ENCODE data around the gene MDK.

The MDK gene

DNA sequence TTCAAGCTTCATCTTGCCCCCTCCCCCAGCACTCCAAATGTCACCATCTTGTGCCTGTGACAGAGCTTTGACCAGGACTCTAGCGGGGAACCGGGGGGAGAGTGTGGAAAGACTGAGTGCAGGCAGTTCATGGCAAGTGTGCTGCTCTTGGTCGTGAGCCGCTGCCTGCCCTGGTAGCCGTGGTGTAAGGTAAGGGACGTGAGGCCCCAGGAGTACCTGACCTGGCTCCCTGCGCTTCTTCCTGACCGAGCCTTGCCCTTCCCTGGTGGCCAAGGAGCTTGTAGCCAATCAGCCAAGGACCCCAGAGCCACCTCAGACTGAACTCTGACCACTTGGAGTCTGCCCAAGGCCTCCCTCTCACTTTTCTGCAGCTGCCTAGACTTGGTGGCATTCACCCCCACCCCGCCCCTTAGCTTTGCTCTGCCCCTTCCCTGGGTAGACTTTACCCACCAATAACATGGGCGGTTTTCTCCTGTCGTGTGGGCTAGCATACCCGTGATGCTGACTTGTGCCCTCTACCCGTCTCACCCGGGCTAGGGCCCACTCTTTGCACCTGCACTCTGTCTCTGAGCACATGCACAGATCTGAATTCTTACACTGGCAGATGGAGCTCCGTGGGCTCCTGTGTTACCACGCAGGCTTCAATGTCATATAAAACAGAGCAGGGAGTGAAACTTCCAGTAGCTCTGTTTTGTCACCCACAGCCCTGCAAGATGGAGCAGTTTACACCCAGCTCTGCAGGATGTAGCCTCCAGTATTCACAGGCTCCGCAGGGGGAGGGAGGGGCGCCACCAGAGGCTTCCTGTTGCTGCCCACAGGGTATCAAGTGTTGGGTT is 32.7 kb upstream of the MDK start:
- DNase-seq, result no peak

DNA sequence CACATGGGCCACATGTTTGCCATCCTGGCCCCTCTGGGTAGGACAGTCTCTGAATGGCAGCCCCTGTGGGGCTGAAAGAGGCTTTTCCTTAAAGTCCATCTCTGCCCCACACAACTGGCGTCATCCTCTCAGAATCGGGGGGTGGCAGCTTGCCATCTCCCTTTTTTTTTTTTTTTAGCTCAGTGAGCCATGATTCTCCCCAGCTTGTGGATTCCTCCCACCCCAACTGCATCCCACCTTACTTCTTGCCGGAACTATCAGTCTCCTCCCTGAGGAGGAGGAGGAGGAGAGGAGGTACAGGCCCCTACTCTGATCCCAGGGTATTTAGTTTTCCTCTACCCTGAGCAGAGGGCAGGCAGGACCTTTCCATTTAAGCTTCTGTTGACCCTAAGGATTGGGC is 30.8 kb upstream of the MDK start:
- no peak for DNase-seq

GRCh38 chr11:46351148-46351547 is 30.3 kb upstream of the MDK start:
- DNase-seq, result no peak

- DNase-seq, result no peak
Observed at GRCh38 chr11:46351606-46352005, 29.9 kb upstream of the MDK start.

DNA sequence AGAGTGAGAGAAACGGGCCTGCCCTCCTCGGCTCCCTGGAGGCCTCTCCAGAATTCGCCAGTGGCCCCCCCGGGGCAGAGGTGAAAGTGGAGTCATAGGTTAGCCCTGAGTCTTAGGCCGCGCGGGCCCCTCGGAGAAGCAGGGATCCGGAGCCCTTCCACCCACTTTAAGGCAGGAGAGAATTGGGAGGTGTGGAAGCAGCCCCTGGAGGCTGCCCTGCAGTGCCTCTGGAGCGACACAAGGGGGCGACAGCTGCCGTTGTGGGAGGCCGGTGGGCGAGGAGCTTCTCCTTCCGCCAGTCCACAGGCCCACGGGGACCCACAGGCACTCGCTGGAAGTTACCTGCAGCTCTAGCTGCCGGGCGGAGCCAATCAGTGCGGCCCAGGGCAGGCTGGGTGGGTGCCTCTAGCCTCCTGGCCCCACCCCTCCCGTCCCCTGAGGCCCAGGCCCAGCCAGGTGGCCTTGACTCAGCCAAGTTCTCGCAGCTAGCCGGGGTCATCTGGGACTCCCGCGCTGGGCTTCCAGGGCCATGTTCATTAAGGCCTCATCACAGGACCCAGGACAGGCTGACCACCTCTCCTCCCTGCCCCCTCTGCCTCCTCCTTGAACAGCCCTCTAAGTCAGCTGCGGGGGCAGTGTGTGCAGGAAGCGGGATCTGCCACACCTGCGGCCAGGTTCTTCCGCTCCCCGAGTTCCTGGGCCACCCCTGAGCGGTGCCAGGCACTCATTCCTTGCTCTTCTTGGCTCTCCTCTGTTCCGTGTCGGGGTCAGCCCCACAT is 29.2 kb upstream of the MDK start:
- DNase-seq, result no peak

DNA sequence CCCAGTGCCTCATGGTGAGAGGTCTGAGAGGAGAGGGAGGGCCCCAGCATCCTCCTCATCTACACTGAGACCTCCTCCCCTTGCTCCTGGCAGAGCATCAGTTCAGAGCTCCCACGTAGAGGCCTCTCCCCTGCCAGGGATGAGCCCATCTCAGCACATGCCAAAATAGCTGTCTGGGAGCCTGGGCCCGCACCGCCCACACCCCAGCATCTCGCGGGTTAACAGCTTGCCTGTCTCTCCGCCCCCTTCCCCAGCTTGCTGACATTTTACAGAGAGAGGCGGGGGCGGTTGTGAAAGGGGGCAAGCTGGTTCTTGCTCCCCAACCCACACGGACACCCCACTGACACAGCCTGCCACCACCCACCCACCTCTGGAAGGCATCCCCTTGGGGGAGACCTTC is 27.8 kb upstream of the MDK start:
- DNase-seq, result no peak

DNA sequence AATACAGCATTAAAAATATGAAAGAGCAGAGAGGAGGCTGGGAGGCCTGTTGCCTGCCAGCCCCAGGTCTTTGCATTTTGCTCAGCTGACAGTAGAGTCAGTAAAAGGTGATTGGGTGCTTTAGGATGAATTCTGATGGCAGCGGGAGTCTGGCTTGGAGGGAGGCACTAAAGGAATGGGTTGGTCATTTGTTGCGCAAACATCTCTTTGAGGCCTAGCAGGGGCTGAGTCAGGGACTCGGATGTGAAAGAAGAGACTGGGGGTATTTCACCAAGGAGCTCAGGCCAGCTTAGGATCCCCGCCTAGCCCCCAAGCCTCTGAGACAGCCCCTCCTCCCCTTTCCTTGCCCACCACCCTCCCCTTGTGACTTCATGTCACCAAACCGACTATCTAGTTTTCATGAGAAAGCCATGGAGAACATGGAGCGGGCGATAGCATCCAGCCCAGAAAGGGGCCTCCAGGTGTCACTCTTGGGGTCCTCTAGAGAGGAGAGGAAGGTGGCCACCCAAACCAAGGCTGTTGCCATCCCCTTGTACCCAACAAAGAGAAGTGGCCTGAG is 24.5 kb upstream of the MDK start:
- no peak for DNase-seq

DNA sequence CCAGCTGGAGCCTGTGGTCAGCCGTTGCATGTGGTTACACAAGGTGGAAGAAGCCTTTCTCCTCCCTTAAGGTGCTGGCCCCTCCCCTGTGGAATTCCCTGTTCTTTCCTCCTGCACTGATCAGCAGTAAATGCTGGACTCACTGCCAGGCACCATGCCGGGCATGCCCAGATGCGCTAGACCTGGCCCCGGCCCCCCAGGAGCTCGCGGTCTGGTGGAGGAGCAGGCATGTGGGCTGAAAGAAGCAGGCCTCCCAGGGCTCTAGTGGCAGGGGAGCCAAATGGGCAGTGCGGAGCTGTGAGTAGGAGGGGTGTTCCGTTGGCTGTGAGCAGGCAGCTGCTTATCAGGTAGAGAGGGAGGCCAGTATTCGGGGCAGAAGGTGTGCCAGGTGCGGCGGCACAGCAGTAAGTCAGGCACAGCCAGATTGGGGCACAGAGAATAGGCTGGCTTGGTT is 24.0 kb upstream of the MDK start:
- DNase-seq, result no peak

DNA sequence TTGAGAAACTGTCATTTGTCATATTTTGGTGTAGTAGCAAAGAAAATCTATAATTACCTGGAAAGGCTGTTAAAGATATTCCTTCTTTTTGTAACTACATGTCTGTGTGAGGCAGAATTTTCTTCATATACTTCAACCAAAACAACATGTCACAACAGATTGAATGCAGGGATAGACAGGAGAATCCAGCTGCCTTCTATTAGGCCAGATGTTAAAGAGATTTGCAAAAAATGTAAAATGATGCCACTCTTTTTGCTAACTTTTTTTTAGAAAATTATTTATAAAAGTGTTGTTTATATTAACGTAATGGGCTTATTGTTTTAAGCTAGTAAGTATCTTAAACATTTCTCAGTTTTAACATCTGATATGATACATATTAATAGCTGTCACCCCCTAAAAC is 21.5 kb upstream of the MDK start:
- no peak for DNase-seq

DNA sequence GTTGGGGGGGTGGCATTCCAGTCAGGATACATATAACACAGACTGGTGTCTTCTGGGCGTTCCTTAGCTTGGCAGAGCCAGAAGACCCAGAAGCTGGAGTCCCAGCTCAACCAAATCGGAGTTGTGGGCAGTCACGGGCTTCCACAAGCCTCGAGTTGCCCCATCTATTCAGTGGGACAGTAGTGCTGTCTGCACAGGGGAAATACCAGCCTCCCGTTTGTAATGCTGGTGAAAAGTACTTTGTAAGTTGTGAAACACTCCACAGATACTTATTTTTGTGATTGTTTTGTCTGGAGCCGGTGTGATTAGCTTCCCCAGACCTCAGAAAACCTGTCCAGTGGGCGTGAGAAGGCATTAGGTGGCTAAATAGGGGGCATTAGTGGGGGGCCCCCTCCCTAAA is 20.6 kb upstream of the MDK start:
- DNase-seq, result no peak

DNA sequence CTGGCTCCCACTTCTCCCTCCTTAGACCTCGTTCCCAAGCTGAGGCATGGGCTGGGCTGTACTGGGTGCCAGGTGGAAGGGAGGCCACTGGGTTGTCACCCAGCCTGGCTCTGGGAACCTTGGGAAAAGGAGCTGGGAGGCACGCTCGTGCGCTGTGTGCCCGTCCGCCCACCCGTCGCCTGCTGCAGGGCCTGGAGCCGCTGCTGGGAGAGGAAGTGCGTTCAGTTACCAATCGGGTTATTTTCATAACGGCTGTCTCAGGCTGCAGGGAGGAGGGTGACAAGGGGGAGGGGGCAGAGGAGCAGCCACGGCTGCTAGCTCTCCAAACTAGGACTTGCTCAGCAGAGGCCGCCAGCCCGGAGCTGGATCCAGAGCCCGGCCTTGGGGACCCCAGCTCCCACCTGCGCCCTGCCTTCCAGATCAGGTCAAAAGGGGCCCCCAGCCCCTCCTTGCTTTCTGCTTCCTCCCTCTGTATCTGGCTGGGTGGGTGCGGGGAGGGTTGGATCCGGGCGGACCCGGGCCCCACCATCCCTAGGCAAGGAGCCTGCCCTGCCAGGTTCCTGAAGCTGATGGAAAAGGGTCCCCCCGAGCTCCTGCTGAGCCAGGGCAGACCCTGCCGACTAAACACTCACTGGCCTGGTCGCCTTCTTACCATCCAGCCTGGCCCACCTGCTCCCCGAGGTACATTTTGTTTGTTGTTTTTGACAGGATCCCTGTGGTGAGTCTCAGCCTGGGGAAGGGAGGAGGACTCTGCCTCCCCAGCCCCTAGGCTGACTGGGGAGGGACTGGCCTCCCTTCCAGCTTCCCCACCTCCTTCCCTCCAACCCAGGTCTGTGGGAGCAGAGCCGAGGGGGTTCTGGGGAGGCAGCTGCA is 19.9 kb upstream of the MDK start:
- DNase-seq, result peak; percentile 22

DNA sequence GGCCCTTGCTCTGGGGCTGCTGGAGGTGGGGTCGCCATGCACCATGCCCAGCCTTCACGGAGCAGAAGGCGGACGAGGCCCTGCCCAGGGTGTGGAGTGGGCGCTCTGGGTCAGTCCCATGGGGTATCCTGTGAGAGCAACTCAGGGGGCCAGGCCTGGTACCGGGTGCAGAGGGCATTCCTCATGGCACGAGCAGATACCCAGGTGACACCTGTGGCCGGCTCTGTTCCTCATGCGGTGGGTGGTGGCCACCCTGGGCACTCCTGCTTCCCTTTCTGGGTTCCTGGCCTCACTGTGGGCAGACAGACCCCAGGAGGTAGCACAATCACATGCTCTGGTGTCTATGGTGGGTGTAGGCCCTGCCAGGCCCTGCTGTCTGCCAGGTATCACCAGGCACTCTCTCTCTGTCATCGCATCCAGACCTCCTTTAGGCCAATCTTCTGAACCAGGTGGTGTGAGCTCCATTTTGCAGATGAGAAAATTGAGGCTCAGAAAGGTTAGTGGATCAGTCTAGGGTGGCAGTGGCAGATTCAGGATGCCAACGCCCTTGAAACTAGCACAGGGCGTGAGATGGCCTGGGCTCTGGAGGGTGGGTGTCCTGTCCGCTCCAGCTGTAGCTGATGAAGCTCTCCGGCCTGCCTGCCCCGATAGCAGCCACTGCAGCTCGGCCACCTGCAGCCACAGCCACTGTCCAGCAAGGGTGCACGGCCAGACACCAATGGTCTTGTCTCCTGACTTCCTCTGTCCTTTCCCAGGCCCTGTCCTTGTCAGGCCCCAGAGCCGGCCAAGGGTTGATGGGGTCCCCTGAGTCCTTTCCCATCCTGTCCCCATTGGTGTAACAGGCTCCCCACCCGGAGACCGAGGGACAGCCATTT is 19.1 kb upstream of the MDK start:
- DNase-seq, result no peak

- DNase-seq, result no peak
Observed at GRCh38 chr11:46363031-46363407, 18.4 kb upstream of the MDK start.

GRCh38 chr11:46363455-46364005 is 17.9 kb upstream of the MDK start:
- no peak for DNase-seq

DNA sequence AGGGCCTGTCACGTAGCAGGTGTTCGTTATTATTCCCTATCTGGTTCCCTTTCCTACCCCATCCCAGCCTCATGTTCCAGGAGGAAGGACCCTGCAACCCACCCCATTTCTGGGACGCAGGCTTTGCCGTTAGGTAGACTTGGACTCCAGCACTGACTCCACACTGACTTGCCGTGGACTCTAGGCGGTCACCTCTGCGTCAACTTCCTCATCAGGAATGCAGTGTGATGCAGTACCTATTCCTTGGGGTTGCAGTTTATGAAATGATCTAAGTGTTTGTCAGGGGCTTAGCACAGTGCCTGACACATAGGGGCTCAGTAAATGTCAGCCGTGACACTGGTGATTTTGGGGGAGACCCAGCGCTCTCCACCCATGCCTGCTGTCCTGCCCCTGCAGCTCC is 17.4 kb upstream of the MDK start:
- DNase-seq, result no peak

GRCh38 chr11:46364791-46365190 is 16.7 kb upstream of the MDK start:
- DNase-seq, result no peak

- no peak for DNase-seq
Observed at GRCh38 chr11:46366260-46366659, 15.2 kb upstream of the MDK start.

GRCh38 chr11:46366661-46367161 is 14.8 kb upstream of the MDK start:
- no peak for DNase-seq

DNA sequence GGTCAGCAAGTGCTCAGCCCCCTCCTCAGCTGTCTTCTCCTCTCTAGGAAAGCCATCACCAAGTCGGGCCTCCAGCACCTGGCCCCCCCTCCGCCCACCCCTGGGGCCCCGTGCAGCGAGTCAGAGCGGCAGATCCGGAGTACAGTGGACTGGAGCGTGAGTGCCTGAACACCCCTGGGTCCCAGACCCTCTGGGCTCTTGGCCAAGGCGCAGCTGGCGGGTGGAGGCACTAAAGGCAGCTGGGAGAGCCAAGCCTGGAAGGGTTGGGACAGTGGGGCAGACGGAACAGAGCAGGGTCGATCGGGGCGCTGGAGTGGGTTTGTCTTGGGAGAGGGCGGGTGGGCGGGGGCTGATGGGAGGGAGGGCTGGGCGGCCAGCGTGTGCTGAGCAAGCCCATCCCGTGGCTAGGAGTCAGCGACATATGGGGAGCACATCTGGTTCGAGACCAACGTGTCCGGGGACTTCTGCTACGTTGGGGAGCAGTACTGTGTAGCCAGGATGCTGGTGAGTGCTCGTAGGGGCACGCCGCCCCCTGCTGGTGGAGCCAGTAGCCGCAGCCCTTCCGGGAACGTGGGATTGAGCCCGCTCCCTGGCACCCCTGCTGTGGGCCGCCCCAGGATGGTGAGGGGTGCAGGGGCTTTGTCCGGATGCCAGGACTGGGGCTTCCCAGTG is 14.1 kb upstream of the MDK start:
- DNase-seq, result peak; percentile 21

- no peak for DNase-seq
Observed at GRCh38 chr11:46367916-46368267, 13.6 kb upstream of the MDK start.

Measured in NCI-H1092 treated with DMSO at 0.1 percent for 48 hours (cell line).